AG04450 (cell line): Measurements from ENCODE around the gene LRMDA. TPM values are rescaled to one million over a fixed set of nuclear protein-coding genes. Genes with fewer than 3 reads are reported as not detected.

ENCODE experiments used
- CTCF ChIA-PET: fragments of 300-600, 350-600 bp; formaldehyde crosslinking; extraction: SDS; loops from one replicate; lab custom pipeline; 2022; ENCODE audit warnings: antibody characterized with exemption, inconsistent platforms; lab: Charles Lee
- POLR2A ChIA-PET: fragments of 350-600 bp; formaldehyde crosslinking; extraction: SDS; loops from one replicate; lab custom pipeline; 2021; ENCODE audit warnings: antibody characterized with exemption, inconsistent platforms; lab: Yijun Ruan, JAX
- DNase-seq: peaks from one replicate; pipeline ENCODE4 v3.0.0-alpha.2; 2011; ENCODE audit warnings: low read depth, low spot score
- H3K27ac ChIP-seq: one replicate; pipeline ENCODE4 v1.5.1; 2012; ENCODE audit warnings: low read depth, low read length, control low read depth
- H3K27me3 ChIP-seq: one replicate; pipeline ENCODE4 v1.6.0; 2012; ENCODE audit warnings: low read length; ENCODE audit not compliant: control insufficient read depth, insufficient read depth
- H3K4me3 ChIP-seq: 2 replicates; pipeline ENCODE4 v1.5.1; 2011; ENCODE audit warnings: mild to moderate bottlenecking, low read depth, low read length, control low read depth
- H3K9me3 ChIP-seq: 2 replicates; pipeline ENCODE4 v1.5.1; 2012; ENCODE audit warnings: low read length; ENCODE audit not compliant: control insufficient read depth, insufficient read depth
- polyA plus RNA-seq: library from polyadenylated mRNA; depleted of rRNA; stranded (reverse); fragments of >200 nt; gene quantifications from 2 replicates; pipeline ENCODE4 v1.2.3, GENCODE V29; 2011
- TF ChIP-seq, protein P1 (sequence below): IDR thresholded peaks from 2 replicates; pipeline ENCODE4 v1.5.1; 2011; ENCODE audit warnings: low read depth, low read length, control low read depth, inconsistent platforms

Gene LRMDA
- polyA plus RNA-seq, 1 experiment: 0.12 TPM

DNA sequence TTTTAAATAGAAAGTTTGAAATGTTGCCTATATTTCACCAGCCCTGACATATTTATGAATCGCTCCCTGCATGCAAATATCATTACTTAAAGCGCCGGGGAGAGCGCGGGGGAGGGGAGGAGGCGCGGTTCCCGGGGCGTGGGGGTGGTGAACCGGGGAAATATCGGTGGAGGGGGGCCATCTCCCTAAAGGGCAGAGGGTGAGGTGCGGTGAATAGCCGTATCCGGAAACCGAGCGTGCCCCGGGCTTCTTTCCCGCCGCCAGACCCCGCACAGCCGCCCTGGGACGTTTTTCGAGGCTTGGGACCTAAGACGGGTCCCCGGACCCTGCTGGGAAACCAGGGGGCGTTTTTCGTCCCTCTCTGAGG, 22.9 kb upstream of the LRMDA start:
- H3K4me3 ChIP-seq: peak overlapping the region; percentile 44
- no peak for DNase-seq
- ChIA-PET CTCF (no interaction called here), POLR2A (no interaction called here)
- H3K27me3 ChIP-seq: peaks cover 81% of the 10 kb centered on the region
- TF ChIP-seq, protein P1, sequence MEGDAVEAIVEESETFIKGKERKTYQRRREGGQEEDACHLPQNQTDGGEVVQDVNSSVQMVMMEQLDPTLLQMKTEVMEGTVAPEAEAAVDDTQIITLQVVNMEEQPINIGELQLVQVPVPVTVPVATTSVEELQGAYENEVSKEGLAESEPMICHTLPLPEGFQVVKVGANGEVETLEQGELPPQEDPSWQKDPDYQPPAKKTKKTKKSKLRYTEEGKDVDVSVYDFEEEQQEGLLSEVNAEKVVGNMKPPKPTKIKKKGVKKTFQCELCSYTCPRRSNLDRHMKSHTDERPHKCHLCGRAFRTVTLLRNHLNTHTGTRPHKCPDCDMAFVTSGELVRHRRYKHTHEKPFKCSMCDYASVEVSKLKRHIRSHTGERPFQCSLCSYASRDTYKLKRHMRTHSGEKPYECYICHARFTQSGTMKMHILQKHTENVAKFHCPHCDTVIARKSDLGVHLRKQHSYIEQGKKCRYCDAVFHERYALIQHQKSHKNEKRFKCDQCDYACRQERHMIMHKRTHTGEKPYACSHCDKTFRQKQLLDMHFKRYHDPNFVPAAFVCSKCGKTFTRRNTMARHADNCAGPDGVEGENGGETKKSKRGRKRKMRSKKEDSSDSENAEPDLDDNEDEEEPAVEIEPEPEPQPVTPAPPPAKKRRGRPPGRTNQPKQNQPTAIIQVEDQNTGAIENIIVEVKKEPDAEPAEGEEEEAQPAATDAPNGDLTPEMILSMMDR: no peak
- no peak overlapping the region for H3K27ac ChIP-seq
- peaks cover 38% of the 10 kb centered on the region for H3K9me3 ChIP-seq

GRCh38 chr10:75408911-75409885, 22.2 kb upstream of the LRMDA start:
- CTCF ChIA-PET: no interaction called here
- H3K27ac ChIP-seq: no peak overlapping the region
- TF ChIP-seq, protein P1: no peak

DNA sequence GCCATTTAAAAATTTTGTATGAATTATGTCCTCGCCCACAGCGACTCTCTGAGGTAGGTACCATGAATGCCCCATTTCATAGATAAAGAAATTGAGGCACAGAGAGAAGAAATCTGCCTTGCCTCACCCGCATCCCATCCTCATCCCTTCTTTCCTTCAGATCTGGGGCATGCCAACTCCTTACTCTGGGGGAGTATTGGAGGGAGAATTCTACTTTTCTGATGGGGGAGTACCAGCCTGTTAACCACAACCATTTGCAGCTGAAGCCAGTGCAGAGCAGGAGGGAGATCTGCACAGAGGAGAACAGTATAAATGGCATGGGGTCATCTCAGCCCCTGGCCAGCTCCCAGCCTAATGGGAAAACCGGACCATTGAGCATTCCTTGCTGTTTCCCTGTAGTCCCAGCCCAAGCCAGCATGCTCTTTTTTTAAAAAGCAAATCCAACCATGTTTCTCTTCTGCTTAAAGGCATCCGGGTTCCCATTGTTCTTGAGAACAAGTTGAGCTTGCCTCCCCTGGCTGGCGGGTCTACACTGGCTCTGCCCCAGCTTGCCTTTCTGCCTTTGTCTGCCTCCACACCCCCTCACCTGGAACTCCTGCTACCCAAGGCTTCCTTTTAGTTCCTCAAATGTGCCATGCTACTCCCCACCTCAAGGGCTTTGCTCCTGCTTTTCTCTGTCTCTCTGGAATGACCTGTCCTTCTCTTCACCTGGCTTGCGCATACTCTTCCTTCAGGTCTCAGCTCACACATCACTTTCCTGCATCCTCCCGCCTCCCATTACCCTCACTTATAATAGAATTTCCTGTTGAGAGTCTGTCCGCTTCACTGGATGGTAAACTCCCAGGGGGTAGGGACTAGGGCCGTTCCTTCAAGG, 21.1 kb upstream of the LRMDA start:
- peaks cover 75% of the 10 kb centered on the region for H3K27me3 ChIP-seq
- no peak for DNase-seq
- H3K9me3 ChIP-seq: peaks cover 27% of the 10 kb centered on the region
- POLR2A ChIA-PET: no interaction called here
- H3K4me3 ChIP-seq: no peak overlapping the region
- H3K27ac ChIP-seq: no peak overlapping the region
- CTCF ChIA-PET: no interaction called here
- TF ChIP-seq, protein P1: no peak

More at GRCh38 chr10:75408911-75409885, 22.2 kb upstream of the LRMDA start:
- peaks cover 80% of the 10 kb centered on the region for H3K27me3 ChIP-seq
- H3K4me3 ChIP-seq: peak overlapping the region; percentile 54
- no peak for DNase-seq
- POLR2A ChIA-PET: no interaction called here
- peaks cover 37% of the 10 kb centered on the region for H3K9me3 ChIP-seq

DNA sequence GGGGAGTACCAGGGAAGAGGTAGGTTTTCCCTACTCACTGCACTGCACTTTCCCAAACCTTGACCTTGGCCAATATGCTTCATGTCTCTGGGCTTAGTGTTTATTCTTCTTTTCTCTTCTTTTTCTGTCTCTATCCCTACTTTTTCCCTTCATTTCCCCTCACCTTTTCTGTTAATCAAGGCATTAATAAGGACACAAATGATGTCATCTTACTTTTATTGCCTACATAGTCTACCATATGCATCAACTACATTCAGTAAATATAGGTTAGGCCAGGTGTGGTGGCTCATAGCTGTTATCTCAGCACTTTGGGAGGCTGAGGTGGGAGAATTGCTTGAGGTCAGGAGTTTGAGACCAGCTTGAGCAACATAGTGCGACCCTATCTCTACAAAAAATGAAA, 16.9 kb upstream of the LRMDA start:
- POLR2A ChIA-PET: no interaction called here
- H3K27me3 ChIP-seq: peaks cover 48% of the 10 kb centered on the region
- TF ChIP-seq, protein P1: no peak
- no peaks in the 10 kb centered on the region for H3K9me3 ChIP-seq
- no peak overlapping the region for H3K27ac ChIP-seq
- H3K4me3 ChIP-seq: no peak overlapping the region
- CTCF ChIA-PET: no interaction called here
- no peak for DNase-seq

DNA sequence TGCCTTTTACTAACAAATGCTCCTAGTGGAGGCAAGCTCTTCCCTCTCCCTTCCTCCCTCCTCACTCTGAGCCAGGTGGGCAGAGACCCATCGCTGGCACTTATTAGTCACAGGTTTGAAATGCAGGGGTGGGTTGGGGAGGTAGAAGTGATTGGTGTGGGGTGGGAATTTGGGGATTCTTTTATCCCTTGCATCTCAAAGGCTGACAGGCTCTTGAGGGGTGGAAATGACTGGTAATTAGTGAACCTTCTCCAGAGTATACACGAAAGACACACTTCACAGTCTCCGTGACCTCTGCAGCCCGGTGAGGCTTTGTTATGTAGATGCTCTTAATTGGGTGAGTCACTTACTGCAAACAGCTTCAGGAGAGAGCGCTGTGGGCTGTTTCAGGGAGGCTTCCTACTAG, 13.9 kb upstream of the LRMDA start:
- POLR2A ChIA-PET: no interaction called here
- CTCF ChIA-PET: no interaction called here
- TF ChIP-seq, protein P1: no peak
- peaks cover 32% of the 10 kb centered on the region for H3K27me3 ChIP-seq
- H3K4me3 ChIP-seq: no peak overlapping the region
- no peak overlapping the region for H3K27ac ChIP-seq
- no peaks in the 10 kb centered on the region for H3K9me3 ChIP-seq
- no peak for DNase-seq
